ENCODE measurements around the gene C1QTNF8. TPM values are rescaled to one million over a fixed set of nuclear protein-coding genes. Genes with fewer than 3 reads are reported as not detected.

The C1QTNF8 gene
- total and polyA plus RNA-seq, 2 of the 13 experiments (the other 11 are each of a cell fraction or from before 2014, with no cell fraction given): 0.09 TPM; not detected in 1

DNA sequence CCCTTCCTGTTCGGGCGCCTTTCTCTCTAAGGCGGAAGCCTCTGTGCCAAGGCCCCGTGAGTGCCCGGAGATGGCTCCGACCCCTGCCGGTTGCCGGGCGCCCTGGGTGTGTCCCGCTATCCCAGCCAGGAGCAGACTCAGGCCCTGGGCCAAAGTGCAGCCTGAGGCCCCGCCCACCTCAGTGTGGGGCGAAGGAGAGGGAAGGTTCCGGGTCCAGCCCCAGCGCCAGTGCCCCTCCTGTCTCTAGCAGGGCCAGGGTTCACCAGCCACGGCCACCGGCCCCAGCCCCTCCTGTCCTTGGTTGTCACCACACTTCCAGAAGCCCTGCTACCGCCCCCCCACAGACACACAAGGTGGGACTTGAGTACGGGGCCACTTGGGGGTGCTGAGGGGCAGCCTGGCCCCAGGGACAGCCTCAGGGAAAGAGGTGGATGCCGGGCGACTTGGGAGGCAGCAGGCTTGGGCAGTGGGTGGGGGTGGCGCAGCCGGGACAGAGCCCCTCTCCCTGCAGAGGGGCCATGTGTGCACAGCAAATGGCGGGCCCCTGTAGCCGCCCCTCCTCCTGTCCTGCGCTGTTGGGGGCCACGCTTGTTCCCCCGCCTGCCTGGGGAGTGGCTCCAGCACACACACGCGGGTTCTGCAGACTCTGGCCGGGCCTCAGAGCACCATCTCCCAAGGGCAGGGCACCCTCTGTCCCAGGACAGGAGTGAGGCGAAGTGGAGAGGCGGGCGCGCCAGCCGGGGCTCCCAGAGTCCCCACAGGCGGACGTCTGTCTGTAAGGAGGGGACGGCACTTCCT is 6.0 kb downstream of the C1QTNF8 start (continued):
- peak; percentile 71; the same call in 1 of the 2 replicates for TF ChIP-seq GLI4 (CRISPR knock-in tag; IDR thresholded peaks at IDR 0.05; ENCODE audit: borderline replicate concordance)
- TF ChIP-seq, protein P1, sequence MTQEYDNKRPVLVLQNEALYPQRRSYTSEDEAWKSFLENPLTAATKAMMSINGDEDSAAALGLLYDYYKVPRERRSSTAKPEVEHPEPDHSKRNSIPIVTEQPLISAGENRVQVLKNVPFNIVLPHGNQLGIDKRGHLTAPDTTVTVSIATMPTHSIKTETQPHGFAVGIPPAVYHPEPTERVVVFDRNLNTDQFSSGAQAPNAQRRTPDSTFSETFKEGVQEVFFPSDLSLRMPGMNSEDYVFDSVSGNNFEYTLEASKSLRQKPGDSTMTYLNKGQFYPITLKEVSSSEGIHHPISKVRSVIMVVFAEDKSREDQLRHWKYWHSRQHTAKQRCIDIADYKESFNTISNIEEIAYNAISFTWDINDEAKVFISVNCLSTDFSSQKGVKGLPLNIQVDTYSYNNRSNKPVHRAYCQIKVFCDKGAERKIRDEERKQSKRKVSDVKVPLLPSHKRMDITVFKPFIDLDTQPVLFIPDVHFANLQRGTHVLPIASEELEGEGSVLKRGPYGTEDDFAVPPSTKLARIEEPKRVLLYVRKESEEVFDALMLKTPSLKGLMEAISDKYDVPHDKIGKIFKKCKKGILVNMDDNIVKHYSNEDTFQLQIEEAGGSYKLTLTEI (CRISPR knock-in tag; conservative IDR thresholded peaks at IDR 0.05): no peak
- TF ChIP-seq ZFP36L2 (CRISPR knock-in tag; IDR thresholded peaks at IDR 0.05): no peak
- no peak for TF ChIP-seq ZNF3 (CRISPR knock-in tag; IDR thresholded peaks at IDR 0.05)
- TF ChIP-seq, protein P2, sequence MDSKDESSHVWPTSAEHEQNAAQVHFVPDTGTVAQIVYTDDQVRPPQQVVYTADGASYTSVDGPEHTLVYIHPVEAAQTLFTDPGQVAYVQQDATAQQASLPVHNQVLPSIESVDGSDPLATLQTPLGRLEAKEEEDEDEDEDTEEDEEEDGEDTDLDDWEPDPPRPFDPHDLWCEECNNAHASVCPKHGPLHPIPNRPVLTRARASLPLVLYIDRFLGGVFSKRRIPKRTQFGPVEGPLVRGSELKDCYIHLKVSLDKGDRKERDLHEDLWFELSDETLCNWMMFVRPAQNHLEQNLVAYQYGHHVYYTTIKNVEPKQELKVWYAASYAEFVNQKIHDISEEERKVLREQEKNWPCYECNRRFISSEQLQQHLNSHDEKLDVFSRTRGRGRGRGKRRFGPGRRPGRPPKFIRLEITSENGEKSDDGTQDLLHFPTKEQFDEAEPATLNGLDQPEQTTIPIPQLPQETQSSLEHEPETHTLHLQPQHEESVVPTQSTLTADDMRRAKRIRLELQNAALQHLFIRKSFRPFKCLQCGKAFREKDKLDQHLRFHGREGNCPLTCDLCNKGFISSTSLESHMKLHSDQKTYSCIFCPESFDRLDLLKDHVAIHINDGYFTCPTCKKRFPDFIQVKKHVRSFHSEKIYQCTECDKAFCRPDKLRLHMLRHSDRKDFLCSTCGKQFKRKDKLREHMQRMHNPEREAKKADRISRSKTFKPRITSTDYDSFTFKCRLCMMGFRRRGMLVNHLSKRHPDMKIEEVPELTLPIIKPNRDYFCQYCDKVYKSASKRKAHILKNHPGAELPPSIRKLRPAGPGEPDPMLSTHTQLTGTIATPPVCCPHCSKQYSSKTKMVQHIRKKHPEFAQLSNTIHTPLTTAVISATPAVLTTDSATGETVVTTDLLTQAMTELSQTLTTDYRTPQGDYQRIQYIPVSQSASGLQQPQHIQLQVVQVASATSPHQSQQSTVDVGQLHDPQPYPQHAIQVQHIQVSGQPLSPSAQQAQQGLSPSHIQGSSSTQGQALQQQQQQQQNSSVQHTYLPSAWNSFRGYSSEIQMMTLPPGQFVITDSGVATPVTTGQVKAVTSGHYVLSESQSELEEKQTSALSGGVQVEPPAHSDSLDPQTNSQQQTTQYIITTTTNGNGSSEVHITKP (CRISPR knock-in tag; IDR thresholded peaks at IDR 0.05; ENCODE audit: low read depth): no peak
- TF ChIP-seq ZNF124 (CRISPR knock-in tag; IDR thresholded peaks at IDR 0.05): 0 out of 2 replicates have a peak, but pooled peaks have one; percentile 19
- 0 out of 2 replicates have a peak, but pooled peaks have one; percentile 40 for TF ChIP-seq ZFP1 (CRISPR knock-in tag; IDR thresholded peaks at IDR 0.05)
- TF ChIP-seq, protein P3, sequence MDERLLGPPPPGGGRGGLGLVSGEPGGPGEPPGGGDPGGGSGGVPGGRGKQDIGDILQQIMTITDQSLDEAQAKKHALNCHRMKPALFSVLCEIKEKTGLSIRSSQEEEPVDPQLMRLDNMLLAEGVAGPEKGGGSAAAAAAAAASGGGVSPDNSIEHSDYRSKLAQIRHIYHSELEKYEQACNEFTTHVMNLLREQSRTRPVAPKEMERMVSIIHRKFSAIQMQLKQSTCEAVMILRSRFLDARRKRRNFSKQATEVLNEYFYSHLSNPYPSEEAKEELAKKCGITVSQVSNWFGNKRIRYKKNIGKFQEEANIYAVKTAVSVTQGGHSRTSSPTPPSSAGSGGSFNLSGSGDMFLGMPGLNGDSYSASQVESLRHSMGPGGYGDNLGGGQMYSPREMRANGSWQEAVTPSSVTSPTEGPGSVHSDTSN (CRISPR knock-in tag; IDR thresholded peaks at IDR 0.05): no peak
- no peak for TF ChIP-seq ZNF382 (CRISPR knock-in tag; IDR thresholded peaks at IDR 0.05; ENCODE audit: borderline replicate concordance)
- 0 out of 2 replicates have a peak, but pooled peaks have one; percentile 27 for TF ChIP-seq ZMYM4 (CRISPR knock-in tag; IDR thresholded peaks at IDR 0.05)
- peak; percentile 49; the same call in 1 of the 2 replicates for TF ChIP-seq GATA4 (IDR thresholded peaks at IDR 0.05; ENCODE audit: borderline replicate concordance, low read depth)
- TF ChIP-seq ZNF253 (CRISPR knock-in tag; IDR thresholded peaks at IDR 0.05; ENCODE audit: borderline replicate concordance): no peak; the same call in 1 of the 2 replicates
- no peak for TF ChIP-seq ZNF577 (CRISPR knock-in tag; IDR thresholded peaks at IDR 0.05; ENCODE audit: borderline replicate concordance, low read depth)
- TF ChIP-seq, protein P4, sequence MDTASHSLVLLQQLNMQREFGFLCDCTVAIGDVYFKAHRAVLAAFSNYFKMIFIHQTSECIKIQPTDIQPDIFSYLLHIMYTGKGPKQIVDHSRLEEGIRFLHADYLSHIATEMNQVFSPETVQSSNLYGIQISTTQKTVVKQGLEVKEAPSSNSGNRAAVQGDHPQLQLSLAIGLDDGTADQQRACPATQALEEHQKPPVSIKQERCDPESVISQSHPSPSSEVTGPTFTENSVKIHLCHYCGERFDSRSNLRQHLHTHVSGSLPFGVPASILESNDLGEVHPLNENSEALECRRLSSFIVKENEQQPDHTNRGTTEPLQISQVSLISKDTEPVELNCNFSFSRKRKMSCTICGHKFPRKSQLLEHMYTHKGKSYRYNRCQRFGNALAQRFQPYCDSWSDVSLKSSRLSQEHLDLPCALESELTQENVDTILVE (CRISPR knock-in tag; IDR thresholded peaks at IDR 0.05): peak; percentile 59
- no peak for TF ChIP-seq FOXM1 (CRISPR knock-in tag; IDR thresholded peaks at IDR 0.05)
- TF ChIP-seq BORCS8-MEF2B (CRISPR knock-in tag; IDR thresholded peaks at IDR 0.05): peak; percentile 23; the same call in 1 of the 2 replicates
- no peak for TF ChIP-seq CHD2 (IDR thresholded peaks at IDR 0.05; ENCODE audit: low read depth, low read length)
- TF ChIP-seq ZBTB3 (CRISPR knock-in tag; IDR thresholded peaks at IDR 0.05; ENCODE audit: borderline replicate concordance, low read depth): no peak; the same call in 1 of the 2 replicates
- TF ChIP-seq, protein P5, sequence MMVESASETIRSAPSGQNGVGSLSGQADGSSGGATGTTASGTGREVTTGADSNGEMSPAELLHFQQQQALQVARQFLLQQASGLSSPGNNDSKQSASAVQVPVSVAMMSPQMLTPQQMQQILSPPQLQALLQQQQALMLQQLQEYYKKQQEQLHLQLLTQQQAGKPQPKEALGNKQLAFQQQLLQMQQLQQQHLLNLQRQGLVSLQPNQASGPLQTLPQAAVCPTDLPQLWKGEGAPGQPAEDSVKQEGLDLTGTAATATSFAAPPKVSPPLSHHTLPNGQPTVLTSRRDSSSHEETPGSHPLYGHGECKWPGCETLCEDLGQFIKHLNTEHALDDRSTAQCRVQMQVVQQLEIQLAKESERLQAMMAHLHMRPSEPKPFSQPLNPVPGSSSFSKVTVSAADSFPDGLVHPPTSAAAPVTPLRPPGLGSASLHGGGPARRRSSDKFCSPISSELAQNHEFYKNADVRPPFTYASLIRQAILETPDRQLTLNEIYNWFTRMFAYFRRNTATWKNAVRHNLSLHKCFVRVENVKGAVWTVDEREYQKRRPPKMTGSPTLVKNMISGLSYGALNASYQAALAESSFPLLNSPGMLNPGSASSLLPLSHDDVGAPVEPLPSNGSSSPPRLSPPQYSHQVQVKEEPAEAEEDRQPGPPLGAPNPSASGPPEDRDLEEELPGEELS (CRISPR knock-in tag; IDR thresholded peaks at IDR 0.05): peak; percentile 79
- no peak for TF ChIP-seq ZNF251 (CRISPR knock-in tag; IDR thresholded peaks at IDR 0.05)
